ENCODE results near the gene STAG1.

DNA sequence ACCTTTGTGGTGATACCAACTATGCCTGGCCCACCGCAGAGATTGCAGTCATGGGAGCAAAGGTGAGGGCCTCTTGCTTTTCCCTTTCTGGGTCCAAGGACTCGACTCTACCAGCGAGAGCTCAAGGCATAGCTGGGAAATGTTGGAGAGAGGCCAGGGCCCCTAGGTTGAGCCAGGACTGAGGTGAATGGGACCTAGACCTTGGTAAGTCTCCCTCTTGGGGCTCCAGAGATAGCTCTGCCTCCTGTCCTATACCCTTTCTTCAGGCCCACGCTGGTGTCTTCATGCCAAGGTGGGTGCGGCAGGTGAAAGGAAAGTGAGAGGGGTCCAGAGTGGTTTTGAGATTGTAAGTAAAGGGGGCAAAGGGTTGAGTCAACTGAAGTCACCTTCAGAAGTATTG, 424.5 kb downstream of the STAG1 start:
- TF ChIP-seq, protein P1, sequence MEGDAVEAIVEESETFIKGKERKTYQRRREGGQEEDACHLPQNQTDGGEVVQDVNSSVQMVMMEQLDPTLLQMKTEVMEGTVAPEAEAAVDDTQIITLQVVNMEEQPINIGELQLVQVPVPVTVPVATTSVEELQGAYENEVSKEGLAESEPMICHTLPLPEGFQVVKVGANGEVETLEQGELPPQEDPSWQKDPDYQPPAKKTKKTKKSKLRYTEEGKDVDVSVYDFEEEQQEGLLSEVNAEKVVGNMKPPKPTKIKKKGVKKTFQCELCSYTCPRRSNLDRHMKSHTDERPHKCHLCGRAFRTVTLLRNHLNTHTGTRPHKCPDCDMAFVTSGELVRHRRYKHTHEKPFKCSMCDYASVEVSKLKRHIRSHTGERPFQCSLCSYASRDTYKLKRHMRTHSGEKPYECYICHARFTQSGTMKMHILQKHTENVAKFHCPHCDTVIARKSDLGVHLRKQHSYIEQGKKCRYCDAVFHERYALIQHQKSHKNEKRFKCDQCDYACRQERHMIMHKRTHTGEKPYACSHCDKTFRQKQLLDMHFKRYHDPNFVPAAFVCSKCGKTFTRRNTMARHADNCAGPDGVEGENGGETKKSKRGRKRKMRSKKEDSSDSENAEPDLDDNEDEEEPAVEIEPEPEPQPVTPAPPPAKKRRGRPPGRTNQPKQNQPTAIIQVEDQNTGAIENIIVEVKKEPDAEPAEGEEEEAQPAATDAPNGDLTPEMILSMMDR (IDR thresholded peaks at IDR 0.05) = no peak
- TF ChIP-seq POLR2A (IDR thresholded peaks at IDR 0.05) (no peak), EP300 (IDR thresholded peaks at IDR 0.05) (no peak)
